SK-N-SH treated with all-trans-retinoic acid at 6 μM for 48 hours (cell line): Measurements from ENCODE around the gene DLG3.

Source experiments
- ATAC-seq: fragments of 200-7000 bp; cut with Tn5 transposase; 3 replicates; pipeline ENCODE4 v1.9.1; 2020; ENCODE audit warnings: mild to moderate bottlenecking, moderate library complexity
- ARNTL ChIP-seq: fragments of 450-650 bp; formaldehyde crosslinking; IDR thresholded peaks from 2 replicates; pipeline ENCODE4 v1.5.0; 2020; ENCODE audit warnings: low read depth, mild to moderate bottlenecking, moderate library complexity, borderline replicate concordance
- CREB5 ChIP-seq: fragments of 250-450 bp; sonication (Bioruptor Pico); IDR thresholded peaks from 2 replicates; pipeline ENCODE4 v1.5.1; 2020; ENCODE audit warnings: low read depth, mild to moderate bottlenecking, moderate library complexity
- CSDC2 ChIP-seq: fragments of 250-450 bp; sonication (Bioruptor Pico); IDR thresholded peaks from 2 replicates; pipeline ENCODE4 v1.5.0; 2020; ENCODE audit warnings: mild to moderate bottlenecking, moderate library complexity
- CSRNP3 ChIP-seq: fragments of 250-450 bp; sonication (Bioruptor Pico); IDR thresholded peaks from 2 replicates; pipeline ENCODE4 v1.5.1; 2021; ENCODE audit warnings: mild to moderate bottlenecking, moderate library complexity
- ESRRG ChIP-seq: fragments of 250-450 bp; sonication (Bioruptor Pico); IDR thresholded peaks from 2 replicates; pipeline ENCODE4 v1.6.1; 2021; ENCODE audit warnings: mild to moderate bottlenecking
- ISL1 ChIP-seq: fragments of 250-450 bp; sonication (Bioruptor Pico); IDR thresholded peaks from 2 replicates; pipeline ENCODE4 v2.1.2; 2022; ENCODE audit warnings: mild to moderate bottlenecking, moderate library complexity
- OSR1 ChIP-seq: fragments of 250-450 bp; sonication (Bioruptor Pico); IDR thresholded peaks from 2 replicates; pipeline ENCODE4 v1.8.0; 2022; ENCODE audit warnings: moderate library complexity, mild to moderate bottlenecking, inconsistent platforms
- PATZ1 ChIP-seq: fragments of 250-450 bp; sonication (Bioruptor Pico); IDR thresholded peaks from 2 replicates; pipeline ENCODE4 v1.8.0; 2020; ENCODE audit warnings: mild to moderate bottlenecking, moderate library complexity, borderline replicate concordance
- POU6F1 ChIP-seq: fragments of 250-450 bp; sonication (Bioruptor Pico); IDR thresholded peaks from 2 replicates; pipeline ENCODE4 v1.8.0; 2021; ENCODE audit warnings: low read depth, mild to moderate bottlenecking, moderate library complexity, borderline replicate concordance
- PPARA ChIP-seq: fragments of 250-450 bp; sonication (Bioruptor Pico); IDR thresholded peaks from 2 replicates; pipeline ENCODE4 v1.5.0; 2020; ENCODE audit warnings: mild to moderate bottlenecking, borderline replicate concordance
- RARB ChIP-seq: fragments of 250-450 bp; sonication (Bioruptor Pico); IDR thresholded peaks from 2 replicates; pipeline ENCODE4 v1.8.0; 2021; ENCODE audit warnings: mild to moderate bottlenecking, moderate library complexity
- TCF4 ChIP-seq: fragments of 250-450 bp; sonication (Bioruptor Pico); IDR thresholded peaks from 2 replicates; pipeline ENCODE4 v1.8.0; 2021; ENCODE audit warnings: mild to moderate bottlenecking, moderate library complexity, borderline replicate concordance
- TOX ChIP-seq: fragments of 250-450 bp; sonication (Bioruptor Pico); IDR thresholded peaks from 2 replicates; pipeline ENCODE4 v1.8.0; 2021; ENCODE audit warnings: mild to moderate bottlenecking, moderate library complexity, borderline replicate concordance
- TSHZ2 ChIP-seq: fragments of 250-450 bp; sonication (Bioruptor Pico); IDR thresholded peaks from 2 replicates; pipeline ENCODE4 v1.5.0; 2020; ENCODE audit warnings: mild to moderate bottlenecking, moderate library complexity
- ZFP3 ChIP-seq: fragments of 250-450 bp; sonication (Bioruptor Pico); IDR thresholded peaks from 2 replicates; pipeline ENCODE4 v1.5.0; 2020; ENCODE audit warnings: mild to moderate bottlenecking, moderate library complexity
- ZFP30 ChIP-seq: fragments of 450-650 bp; formaldehyde crosslinking; IDR thresholded peaks from 2 replicates; pipeline ENCODE4 v1.5.0; 2022; ENCODE audit warnings: mild to moderate bottlenecking, moderate library complexity
- ZNF70 ChIP-seq: fragments of 450-650 bp; formaldehyde crosslinking; IDR thresholded peaks from 2 replicates; pipeline ENCODE4 v1.5.0; 2020; ENCODE audit warnings: mild to moderate bottlenecking, moderate library complexity
- ZNF8 ChIP-seq: fragments of 450-650 bp; formaldehyde crosslinking; IDR thresholded peaks from 2 replicates; pipeline ENCODE4 v1.5.0; 2020; ENCODE audit warnings: mild to moderate bottlenecking, moderate library complexity

Gene DLG3

GRCh38 chrX:70434352-70434866 lies 10.2 kb upstream of the DLG3 start:
- TF ChIP-seq POU6F1 (CRISPR knock-in tag) (no peak), ZNF8 (CRISPR knock-in tag) (no peak), RARB (CRISPR knock-in tag) (no peak), ZFP3 (CRISPR knock-in tag) (no peak), ESRRG (CRISPR knock-in tag) (no peak), CREB5 (CRISPR knock-in tag) (no peak), TSHZ2 (CRISPR knock-in tag) (no peak), ZFP30 (no peak), ZNF70 (no peak), ARNTL (CRISPR knock-in tag) (no peak)
- ATAC-seq: peak; percentile 91

- ATAC-seq: peak; percentile 38
- TF ChIP-seq ZNF8 (CRISPR knock-in tag) (no peak), ZFP30 (no peak), CSRNP3 (CRISPR knock-in tag) (no peak), PATZ1 (CRISPR knock-in tag) (no peak), OSR1 (CRISPR knock-in tag) (no peak), ISL1 (CRISPR knock-in tag) (no peak), ARNTL (CRISPR knock-in tag) (no peak), CSDC2 (CRISPR knock-in tag) (no peak), PPARA (no peak), TCF4 (CRISPR knock-in tag) (no peak), TOX (CRISPR knock-in tag) (no peak), ZFP3 (CRISPR knock-in tag) (no peak), ZNF70 (no peak)
These were observed 9.6 kb upstream of the DLG3 start for GRCh38 chrX:70434914-70435586.

- no peak for TF ChIP-seq TCF4 (CRISPR knock-in tag)
- no peak for TF ChIP-seq CSRNP3 (CRISPR knock-in tag)
- TF ChIP-seq PATZ1 (CRISPR knock-in tag): no peak
- TF ChIP-seq ESRRG (CRISPR knock-in tag): no peak
- no peak for TF ChIP-seq ARNTL (CRISPR knock-in tag)
- no peak for ATAC-seq
These were observed 8.3 kb upstream of the DLG3 start for GRCh38 chrX:70436343-70436742.
